Activated CD8-positive, alpha-beta T cell treated with anti-CD3 and anti-CD28 coated beads for 36 hours (primary cell): ENCODE measurements around the gene FAM20C. TPM values are rescaled to one million over a fixed set of nuclear protein-coding genes. Genes with fewer than 3 reads are reported as not detected.

Experiments
- ATAC-seq: fragments of 200-7000 bp; cut with Tn5 transposase; one replicate; pipeline ENCODE4 v1.10.0; 2021; ENCODE audit warnings: mild to moderate bottlenecking, moderate library complexity
- CTCF ChIA-PET: fragments of 350-600 bp; sonication (Branson Sonifier 250); formaldehyde crosslinking; loops from one replicate; lab custom pipeline; 2021; ENCODE audit warnings: antibody characterized with exemption; lab: Charles Lee
- POLR2A ChIA-PET: fragments of 350-600 bp; sonication (Branson Sonifier 250); formaldehyde crosslinking; loops from one replicate; lab custom pipeline; 2021; ENCODE audit warnings: antibody characterized with exemption; lab: Charles Lee
- DNase-seq: peaks from one replicate; pipeline ENCODE4 v3.0.0-alpha.2; 2020
- H3K27ac Mint-ChIP-seq: one replicate; pipeline ENCODE4 v1.8.0; 2021; ENCODE audit warnings: mild to moderate bottlenecking, mixed read lengths
- H3K27me3 Mint-ChIP-seq: one replicate; pipeline ENCODE4 v1.8.0; 2021; ENCODE audit warnings: mixed read lengths
- H3K36me3 Mint-ChIP-seq: one replicate; pipeline ENCODE4 v1.8.0; 2021; ENCODE audit warnings: low read depth, mixed read lengths
- H3K4me1 Mint-ChIP-seq: one replicate; pipeline ENCODE4 v1.8.0; 2021; ENCODE audit warnings: low read depth, mixed read lengths
- H3K4me3 Mint-ChIP-seq: one replicate; pipeline ENCODE4 v1.8.0; 2021; ENCODE audit warnings: mild to moderate bottlenecking, moderate library complexity, mixed read lengths
- H3K9me3 Mint-ChIP-seq: one replicate; pipeline ENCODE4 v1.8.0; 2021; ENCODE audit warnings: mixed read lengths
- intact Hi-C: fragments of 100-400 bp; cut with micrococcal nuclease; formaldehyde crosslinking; loops from one replicate; pipeline ENCODE4 v1.10.0; 2022
- total RNA-seq, 2 experiments: library from RNA; stranded (reverse); gene quantifications; one replicate each; pipeline ENCODE4 v1.2.3, GENCODE V29; 2021
- TF ChIP-seq, protein P1 (sequence below): fragments of 200-600 bp; IDR thresholded peaks from one replicate; pipeline ENCODE4 v1.8.0; 2022; ENCODE audit warnings: antibody characterized with exemption, mild to moderate bottlenecking

The FAM20C gene
- total RNA-seq, 2 experiments from 2014 or later: 0.29 to 1.1 TPM

DNA sequence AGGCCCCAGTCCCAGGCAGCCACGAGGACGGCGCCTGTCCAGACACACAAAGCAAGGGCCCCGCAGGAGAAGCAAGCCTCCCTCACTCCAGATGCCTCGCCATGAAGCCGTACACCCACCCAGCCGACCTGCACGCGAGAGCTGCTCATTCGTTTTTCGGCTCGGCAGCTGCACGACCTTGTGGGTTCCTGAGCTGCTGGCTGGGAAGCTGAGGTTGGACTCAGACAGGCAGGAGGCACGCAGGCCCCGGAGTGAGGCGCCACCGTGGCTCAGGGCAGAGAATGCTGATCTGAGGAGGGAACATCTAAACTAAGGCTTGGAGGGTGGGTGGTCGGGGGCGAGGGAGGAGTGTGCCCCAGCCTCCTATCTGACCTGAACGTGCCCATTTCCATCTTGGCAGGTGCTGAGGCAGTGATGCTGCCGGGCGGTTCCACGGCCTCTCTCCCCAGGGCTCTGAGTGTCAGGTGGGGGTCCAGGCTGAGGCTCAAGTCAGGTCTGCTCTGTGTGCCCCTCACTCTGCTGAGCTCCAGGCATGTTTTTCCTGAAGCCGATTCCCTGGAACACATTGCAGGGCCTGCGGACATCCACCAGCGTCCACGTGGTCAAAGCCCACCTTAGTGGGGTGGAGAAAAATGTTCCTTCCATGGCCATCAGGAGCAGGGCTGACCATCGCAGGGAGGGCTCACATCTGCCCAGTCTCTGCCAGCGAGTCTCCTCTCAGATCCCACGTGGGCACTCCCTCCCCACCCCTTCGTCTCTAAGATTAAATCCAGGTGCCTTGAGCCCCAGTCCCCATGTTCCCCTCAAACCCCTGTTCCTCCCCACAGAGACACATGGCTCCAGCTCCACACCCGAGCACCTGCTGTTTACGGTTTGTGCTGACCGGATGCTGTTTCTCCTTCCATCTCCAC lies 28.1 kb upstream of the FAM20C start:
- POLR2A ChIA-PET: no interaction called here
- Mint-ChIP-seq H3K4me1 (no peaks in the 10 kb centered on the region), H3K27ac (no peak overlapping the region), H3K4me3 (no peak overlapping the region), H3K27me3 (peaks cover 8% of the 10 kb centered on the region), H3K9me3 (no peaks in the 10 kb centered on the region), H3K36me3 (no peaks in the 10 kb centered on the region)
- DNase-seq: no peak
- CTCF ChIA-PET: no interaction called here
- no peak for ATAC-seq
- intact Hi-C loops: no loop called here
- TF ChIP-seq, protein P1, sequence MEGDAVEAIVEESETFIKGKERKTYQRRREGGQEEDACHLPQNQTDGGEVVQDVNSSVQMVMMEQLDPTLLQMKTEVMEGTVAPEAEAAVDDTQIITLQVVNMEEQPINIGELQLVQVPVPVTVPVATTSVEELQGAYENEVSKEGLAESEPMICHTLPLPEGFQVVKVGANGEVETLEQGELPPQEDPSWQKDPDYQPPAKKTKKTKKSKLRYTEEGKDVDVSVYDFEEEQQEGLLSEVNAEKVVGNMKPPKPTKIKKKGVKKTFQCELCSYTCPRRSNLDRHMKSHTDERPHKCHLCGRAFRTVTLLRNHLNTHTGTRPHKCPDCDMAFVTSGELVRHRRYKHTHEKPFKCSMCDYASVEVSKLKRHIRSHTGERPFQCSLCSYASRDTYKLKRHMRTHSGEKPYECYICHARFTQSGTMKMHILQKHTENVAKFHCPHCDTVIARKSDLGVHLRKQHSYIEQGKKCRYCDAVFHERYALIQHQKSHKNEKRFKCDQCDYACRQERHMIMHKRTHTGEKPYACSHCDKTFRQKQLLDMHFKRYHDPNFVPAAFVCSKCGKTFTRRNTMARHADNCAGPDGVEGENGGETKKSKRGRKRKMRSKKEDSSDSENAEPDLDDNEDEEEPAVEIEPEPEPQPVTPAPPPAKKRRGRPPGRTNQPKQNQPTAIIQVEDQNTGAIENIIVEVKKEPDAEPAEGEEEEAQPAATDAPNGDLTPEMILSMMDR: no peak

DNA sequence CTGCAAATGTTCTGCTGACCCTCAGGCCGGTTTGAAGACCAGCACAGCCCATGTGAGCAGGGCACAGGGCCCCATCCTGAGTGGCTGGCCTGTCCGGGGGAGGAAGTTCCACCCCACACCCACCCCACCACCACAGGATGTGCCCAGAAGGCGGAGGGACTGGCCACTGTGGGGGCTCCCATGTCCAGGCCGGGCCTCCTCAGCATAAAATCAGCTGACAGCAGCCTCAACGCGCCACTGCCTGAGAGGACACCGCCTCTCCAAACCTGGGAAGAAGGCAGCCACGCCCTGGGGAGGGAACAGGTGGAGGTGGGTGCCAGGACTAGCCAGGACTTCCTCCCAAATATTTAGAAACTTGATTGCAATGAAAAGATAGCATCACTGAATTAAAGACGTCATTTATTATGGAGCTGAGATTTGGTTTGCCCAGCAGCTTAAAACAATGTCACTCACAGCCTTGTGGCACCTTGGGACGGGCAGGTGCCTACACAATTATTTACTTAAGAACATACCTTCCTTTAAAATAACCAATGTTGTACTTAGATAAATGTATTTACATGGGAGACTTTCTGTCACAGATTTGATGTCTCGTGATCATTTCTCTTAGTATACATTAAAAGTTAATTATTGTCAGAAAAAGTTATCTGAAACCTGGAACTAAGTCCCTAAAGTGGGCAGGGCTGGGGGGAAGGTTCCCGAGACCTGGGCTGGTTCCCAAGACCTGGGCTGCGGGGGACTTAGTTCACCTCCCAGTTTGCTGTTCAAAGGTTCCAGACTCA lies 27.3 kb upstream of the FAM20C start:
- Mint-ChIP-seq H3K4me1 (no peaks in the 10 kb centered on the region), H3K36me3 (no peaks in the 10 kb centered on the region), H3K9me3 (no peaks in the 10 kb centered on the region), H3K27ac (no peak overlapping the region), H3K27me3 (peaks cover 8% of the 10 kb centered on the region), H3K4me3 (no peak overlapping the region)
- intact Hi-C loops: no loop called here
- TF ChIP-seq, protein P1: no peak
- ATAC-seq: no peak
- POLR2A ChIA-PET: no interaction called here
- DNase-seq: no peak
- CTCF ChIA-PET: no interaction called here

DNA sequence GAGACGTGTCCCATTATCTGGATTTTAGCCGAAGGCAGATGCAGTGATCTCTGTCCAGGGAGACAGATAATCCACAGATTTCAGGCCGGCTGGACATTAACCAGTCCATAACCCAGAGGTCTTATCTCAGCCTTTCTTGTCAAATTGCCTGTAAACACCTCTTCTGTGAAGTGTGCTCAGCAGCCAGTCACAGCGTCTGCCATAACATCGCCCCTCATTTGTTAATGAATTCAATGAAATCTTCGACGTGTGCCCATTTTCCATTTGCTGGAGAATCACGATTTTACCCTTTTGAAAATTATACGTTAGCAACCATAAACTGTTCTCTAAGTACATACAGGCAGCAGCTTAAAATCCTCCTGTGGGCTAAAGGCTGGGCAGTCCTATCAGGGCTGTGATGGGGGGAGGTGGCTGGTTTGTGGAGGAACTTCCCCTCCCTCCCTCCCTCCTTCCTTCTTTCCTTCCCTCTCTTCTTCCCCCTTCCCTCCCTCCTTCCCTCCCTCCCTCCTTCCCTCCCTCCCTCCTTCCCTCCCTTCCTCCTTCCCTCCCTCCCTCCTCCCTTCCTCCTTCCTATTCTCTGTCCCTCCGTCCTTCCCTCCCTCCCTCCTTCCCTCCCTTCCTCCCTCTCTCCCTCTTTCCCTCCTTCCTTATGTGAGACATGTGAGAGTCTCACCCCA lies 26.6 kb upstream of the FAM20C start:
- DNase-seq: no peak
- H3K4me3 Mint-ChIP-seq: no peak overlapping the region
- TF ChIP-seq, protein P1: no peak
- peaks cover 8% of the 10 kb centered on the region for H3K27me3 Mint-ChIP-seq
- no peaks in the 10 kb centered on the region for H3K4me1 Mint-ChIP-seq
- no peak overlapping the region for H3K27ac Mint-ChIP-seq
- intact Hi-C loops: no loop called here
- POLR2A ChIA-PET: no interaction called here
- no peaks in the 10 kb centered on the region for H3K9me3 Mint-ChIP-seq
- CTCF ChIA-PET: no interaction called here
- H3K36me3 Mint-ChIP-seq: no peaks in the 10 kb centered on the region
- no peak for ATAC-seq

DNA sequence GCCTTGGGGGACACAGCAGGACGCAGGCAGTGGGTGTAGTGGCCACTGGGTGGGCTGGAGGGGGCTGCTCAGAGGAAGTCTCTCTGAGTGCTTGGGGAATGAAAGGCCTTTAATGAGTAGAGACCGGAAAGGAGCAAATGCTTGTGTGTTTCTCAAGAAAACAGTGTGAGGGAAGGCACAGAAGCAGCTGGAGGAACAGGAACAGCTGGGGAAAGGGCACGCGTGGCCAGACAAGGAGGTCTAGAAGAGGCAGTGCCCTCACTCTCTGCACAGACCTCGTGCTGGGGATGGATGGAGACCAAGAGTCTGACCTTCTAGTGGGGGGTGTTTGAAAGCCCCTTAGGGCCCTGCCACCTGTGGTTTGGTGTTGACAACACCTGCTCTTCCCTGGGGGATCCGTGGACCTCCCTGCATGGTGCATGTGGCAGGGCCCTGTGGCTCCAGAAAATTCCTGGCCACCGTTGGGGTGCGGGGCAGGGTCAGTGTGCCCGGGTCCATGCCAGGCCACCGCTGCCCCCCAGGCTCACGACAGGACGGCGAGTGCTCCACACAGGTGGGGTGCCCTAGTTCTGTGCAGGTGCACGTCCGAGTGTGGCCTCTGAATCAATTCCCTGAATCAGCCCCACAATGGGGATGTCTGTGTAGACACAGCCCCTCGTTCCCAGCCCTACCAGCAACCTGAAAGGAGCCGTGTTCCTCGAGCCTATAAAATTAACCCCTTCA lies 25.9 kb upstream of the FAM20C start:
- no peak overlapping the region for H3K4me3 Mint-ChIP-seq
- no peaks in the 10 kb centered on the region for H3K36me3 Mint-ChIP-seq
- DNase-seq (no peak), ATAC-seq (no peak)
- H3K27ac Mint-ChIP-seq: no peak overlapping the region
- H3K27me3 Mint-ChIP-seq: peaks cover 8% of the 10 kb centered on the region
- POLR2A ChIA-PET: no interaction called here
- intact Hi-C loops: no loop called here
- H3K4me1 Mint-ChIP-seq: no peaks in the 10 kb centered on the region
- no peaks in the 10 kb centered on the region for H3K9me3 Mint-ChIP-seq
- CTCF ChIA-PET: no interaction called here
- TF ChIP-seq, protein P1: no peak
